ENCODE measurements around the gene KRTAP10-8. TPM values are rescaled to one million over a fixed set of nuclear protein-coding genes. Genes with fewer than 3 reads are reported as not detected.
"Not testable (repeated sequence)": the region's sequence is repeated elsewhere in the genome, so short reads cannot be mapped to it uniquely, and the experiment has no call there.

The KRTAP10-8 gene
- total RNA-seq, 1 donor from 2014 or later = not detected

GRCh38 chr21:44640761-44641160, 28.9 kb downstream of the KRTAP10-8 start:
- DNase-seq (ENCODE audit: low spot score) = no peak
- ATAC-seq = no peak

DNA sequence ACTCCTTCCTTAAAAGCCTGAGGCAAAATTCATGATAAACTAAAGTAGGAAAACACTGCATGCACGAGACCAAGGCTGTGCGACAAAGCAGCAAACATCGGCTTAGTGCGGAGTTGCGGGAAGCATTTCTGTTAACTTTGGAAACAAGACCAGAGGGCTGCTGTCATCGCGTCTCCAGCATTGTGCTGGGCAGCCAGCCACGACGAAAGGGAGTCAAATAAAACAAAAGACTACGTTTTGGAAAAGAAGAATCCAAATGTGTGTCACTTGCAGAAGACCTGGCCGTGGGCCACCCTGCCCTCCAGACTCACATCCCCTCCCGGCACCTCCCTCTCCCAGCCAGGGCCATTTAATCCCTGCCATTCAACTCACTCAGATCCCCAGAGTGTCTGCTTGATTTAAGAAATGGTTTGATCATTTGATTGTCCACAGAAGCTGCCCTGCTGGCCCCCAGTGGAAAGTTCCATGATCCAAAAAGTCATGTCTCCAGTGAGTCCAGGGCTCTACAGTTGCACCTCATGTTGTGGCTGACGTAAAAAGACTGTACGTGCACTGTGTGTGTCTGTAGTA, 31.9 kb downstream of the KRTAP10-8 start:
- DNase-seq (ENCODE audit: low spot score) (no peak), ATAC-seq (no peak)

- ATAC-seq (no peak), DNase-seq (ENCODE audit: low spot score) (no peak)
Observed at GRCh38 chr21:44644878-44645277, 33.0 kb downstream of the KRTAP10-8 start.

- not testable (repeated sequence) for DNase-seq (ENCODE audit: low spot score); ATAC-seq
Observed at GRCh38 chr21:44646366-44647221, 34.7 kb downstream of the KRTAP10-8 start, which contains the start of gene KRTAP10-11. TSS of gene KRTAP10-11 (plus strand) at chr21:44646414. CDS start at chr21:44646459, 45 bp downstream.

GRCh38 chr21:44647222-44647552, 35.3 kb downstream of the KRTAP10-8 start:
- DNase-seq (ENCODE audit: low spot score) = no peak
- ATAC-seq = no peak

- DNase-seq (ENCODE audit: low spot score) = no peak
- ATAC-seq = no peak
Observed at GRCh38 chr21:44648557-44649311, 36.9 kb downstream of the KRTAP10-8 start.

DNA sequence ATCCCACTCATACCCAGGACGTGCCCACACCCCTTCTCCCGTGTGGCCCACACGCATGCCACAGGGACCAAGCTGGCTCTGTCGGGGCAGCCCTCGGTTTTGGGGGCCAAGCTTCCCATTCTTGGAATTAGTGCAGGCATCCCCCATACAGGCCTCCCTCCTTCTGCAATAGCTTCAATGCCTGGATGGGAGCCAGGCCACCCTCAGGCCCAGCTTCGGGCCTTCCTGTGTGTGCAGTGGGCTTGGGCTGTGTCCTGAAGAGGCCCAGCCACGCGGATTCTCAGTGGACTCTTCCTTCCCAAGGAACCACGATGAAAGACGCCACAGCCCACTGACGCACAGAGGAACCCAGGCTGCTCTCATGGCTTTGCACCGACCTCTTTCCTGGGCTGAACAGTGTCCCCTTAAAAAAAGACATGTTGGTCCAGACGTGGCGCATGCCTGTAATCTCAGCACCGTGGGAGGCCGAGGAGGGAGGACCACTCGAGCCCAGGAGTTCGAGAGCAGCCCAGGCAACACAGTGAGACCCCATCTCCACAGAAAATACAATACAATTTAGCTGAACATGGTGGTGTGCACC, 37.7 kb downstream of the KRTAP10-8 start:
- ATAC-seq (no peak), DNase-seq (ENCODE audit: low spot score) (no peak)

- ATAC-seq (no peak), DNase-seq (ENCODE audit: low spot score) (no peak)
Observed at GRCh38 chr21:44650265-44650972, 38.5 kb downstream of the KRTAP10-8 start.

GRCh38 chr21:44650973-44651675, 39.2 kb downstream of the KRTAP10-8 start:
- no peak for ATAC-seq
- no peak for DNase-seq (ENCODE audit: low spot score)

- DNase-seq (ENCODE audit: low spot score) (no peak), ATAC-seq (no peak)
Observed at GRCh38 chr21:44653123-44653522, 41.2 kb downstream of the KRTAP10-8 start.

- DNase-seq (ENCODE audit: low spot score) (no peak), ATAC-seq (no peak)
Observed at GRCh38 chr21:44653656-44654575, 42.0 kb downstream of the KRTAP10-8 start.

DNA sequence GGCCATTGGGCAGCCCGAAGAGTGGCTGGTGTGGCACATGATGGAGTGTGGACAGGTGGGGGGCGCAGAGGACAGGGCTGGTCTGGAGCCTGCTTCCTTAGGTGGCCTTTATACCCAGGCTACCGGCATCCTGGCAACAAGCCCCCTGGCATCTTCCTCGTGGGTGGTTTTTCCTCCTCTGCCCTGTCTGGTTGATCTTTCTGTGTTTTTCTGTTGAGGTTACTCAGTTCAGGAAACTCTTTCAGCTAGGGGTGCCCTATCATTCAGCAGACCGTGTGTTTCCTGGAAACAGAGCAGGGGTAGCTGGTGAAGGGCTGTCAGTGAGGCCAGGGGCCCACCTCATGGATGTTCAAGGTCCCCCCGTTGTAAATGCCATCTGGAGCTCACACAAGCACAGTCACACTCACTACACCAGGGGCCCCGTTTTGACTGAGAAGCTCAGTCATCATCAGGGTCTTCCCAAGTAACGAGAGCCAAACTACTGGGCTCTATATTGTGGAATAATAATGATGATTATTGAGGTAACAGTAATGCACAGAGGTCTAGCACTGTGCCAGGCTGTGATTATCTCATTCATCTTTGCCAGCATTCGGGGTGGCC, 42.8 kb downstream of the KRTAP10-8 start, which contains the start of gene KRTAP12-4:
TSS of gene KRTAP12-4 (minus strand) at position 84 of the 600 bp plus-strand sequence. CDS start at position 39, 45 bp downstream.
- ATAC-seq = no peak
- DNase-seq (ENCODE audit: low spot score) = no peak

DNA sequence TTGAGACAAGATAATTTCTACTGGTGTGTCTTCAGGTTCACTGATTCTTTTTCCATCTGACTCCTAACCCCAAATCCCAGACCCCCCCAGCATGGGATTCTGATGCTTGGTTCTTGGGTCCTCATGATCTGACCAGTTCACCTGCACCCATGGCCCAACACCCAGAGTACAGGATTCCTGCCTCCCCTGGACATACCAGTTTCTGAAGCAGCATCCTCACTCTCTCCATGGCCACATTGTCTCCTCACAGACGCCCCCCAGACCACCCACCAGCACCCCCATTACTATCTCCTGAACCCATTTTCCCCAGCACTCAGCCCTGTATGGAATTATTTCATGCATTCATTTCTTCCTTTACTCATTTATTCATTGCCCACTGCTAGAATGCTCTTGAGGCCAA, 45.0 kb downstream of the KRTAP10-8 start:
- DNase-seq (ENCODE audit: low spot score) (no peak), ATAC-seq (no peak)

- DNase-seq (ENCODE audit: low spot score) (no peak), ATAC-seq (no peak)
Observed at GRCh38 chr21:44657635-44658540, 46.0 kb downstream of the KRTAP10-8 start, which contains the start of gene KRTAP12-3. TSS of gene KRTAP12-3 (plus strand) at chr21:44657932. CDS start at chr21:44657980, 48 bp downstream.

- ATAC-seq (no peak), DNase-seq (ENCODE audit: low spot score) (no peak)
Observed at GRCh38 chr21:44658541-44658910, 46.6 kb downstream of the KRTAP10-8 start.

GRCh38 chr21:44658913-44659595, 47.2 kb downstream of the KRTAP10-8 start:
- DNase-seq (ENCODE audit: low spot score) = no peak
- ATAC-seq = no peak

GRCh38 chr21:44661567-44661966, 49.7 kb downstream of the KRTAP10-8 start:
- not testable (repeated sequence) for ATAC-seq; DNase-seq (ENCODE audit: low spot score)

Measured in left lobe of liver (tissue), 2 donors.